HG02938 (cell line): ENCODE measurements around the gene GRIK3.

Source experiments
- ATAC-seq: cut with Tn5 transposase; IDR thresholded peaks from one replicate; pipeline ENCODE4 v1.9.1; 2021; ENCODE audit warnings: mild to moderate bottlenecking, moderate library complexity; ENCODE audit not compliant: unreplicated experiment

The GRIK3 gene

GRCh38 chr1:36835696-36836095 is 198.6 kb downstream of the GRIK3 start:
- no peak for ATAC-seq

- ATAC-seq, result no peak
These were observed 199.2 kb downstream of the GRIK3 start for GRCh38 chr1:36835017-36835695.

DNA sequence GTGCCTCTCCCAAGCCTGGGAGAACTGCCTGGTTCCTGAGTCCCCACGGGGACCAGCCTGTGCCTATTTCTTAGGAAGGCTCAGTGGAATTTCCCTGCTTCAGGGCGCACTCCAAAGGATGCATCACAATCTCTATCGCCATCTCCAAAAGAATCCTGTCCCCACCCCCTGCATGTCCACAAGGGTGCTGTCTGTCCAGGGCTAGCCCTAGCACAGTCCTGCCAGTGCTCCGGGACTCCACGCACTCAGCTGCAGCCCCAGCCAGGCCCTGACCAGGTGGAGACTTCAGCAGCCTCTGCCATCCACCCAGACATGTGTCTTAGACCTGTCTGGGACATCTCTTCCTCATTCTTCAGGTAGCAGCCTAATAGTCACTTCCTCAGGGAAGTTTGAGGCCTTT is 199.7 kb downstream of the GRIK3 start:
- no peak for ATAC-seq

DNA sequence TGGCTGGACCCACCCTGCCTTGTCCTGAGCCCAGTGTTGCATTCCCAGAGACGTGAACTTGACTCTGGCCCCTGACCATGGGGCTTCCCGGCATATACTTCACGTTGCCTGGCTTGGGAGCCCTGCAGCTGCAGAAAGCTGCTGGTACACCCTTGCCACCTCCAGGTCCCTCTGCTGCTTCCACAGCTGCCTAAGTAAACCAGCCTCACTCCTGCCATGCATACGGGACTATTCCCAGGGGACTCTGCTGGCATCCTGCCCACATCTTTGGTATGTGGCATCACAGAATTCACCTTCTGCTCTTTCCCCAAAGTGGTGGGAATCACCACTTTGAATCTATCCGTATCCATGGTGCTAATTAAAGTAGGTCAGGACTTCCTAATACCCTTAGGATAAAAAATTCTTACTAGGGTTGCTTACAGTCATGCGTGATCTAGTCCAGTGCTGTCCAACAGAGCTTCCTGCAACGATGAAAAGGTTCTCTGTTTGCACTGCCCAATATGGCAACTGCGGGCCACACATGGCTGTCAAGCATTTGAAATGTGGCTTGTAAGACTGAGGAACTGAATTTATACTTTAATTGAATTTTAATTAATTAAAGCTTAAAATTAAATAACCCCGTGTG is 203.0 kb downstream of the GRIK3 start:
- no peak for ATAC-seq

- no peak for ATAC-seq
These were observed 204.4 kb downstream of the GRIK3 start for GRCh38 chr1:36829961-36830360.

- ATAC-seq, result no peak
These were observed 205.2 kb downstream of the GRIK3 start for GRCh38 chr1:36829066-36829465.

GRCh38 chr1:36825226-36825625 is 209.1 kb downstream of the GRIK3 start:
- ATAC-seq, result no peak

GRCh38 chr1:36824390-36824861 is 209.9 kb downstream of the GRIK3 start:
- no peak for ATAC-seq

GRCh38 chr1:36822648-36823047 is 211.7 kb downstream of the GRIK3 start:
- no peak for ATAC-seq

DNA sequence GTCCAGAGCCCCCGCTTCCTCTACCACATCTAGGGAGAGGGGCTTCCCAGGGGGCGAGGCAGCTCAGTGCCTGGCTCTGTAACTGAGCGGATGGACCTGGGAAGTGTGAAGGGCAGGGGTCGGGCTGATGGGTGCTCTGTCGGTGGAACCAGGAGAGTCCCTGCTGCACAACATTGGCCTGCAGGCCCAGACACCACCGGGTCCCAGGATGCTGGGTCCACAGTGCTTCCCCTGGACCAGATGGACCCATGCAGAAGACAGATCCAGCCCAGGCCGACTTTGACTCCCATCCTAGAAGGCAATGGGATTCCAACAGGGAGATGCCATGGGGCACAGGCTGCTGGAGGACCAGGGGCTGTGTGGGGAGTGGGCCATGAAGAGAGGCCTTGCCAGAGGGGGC is 212.9 kb downstream of the GRIK3 start:
- no peak for ATAC-seq

DNA sequence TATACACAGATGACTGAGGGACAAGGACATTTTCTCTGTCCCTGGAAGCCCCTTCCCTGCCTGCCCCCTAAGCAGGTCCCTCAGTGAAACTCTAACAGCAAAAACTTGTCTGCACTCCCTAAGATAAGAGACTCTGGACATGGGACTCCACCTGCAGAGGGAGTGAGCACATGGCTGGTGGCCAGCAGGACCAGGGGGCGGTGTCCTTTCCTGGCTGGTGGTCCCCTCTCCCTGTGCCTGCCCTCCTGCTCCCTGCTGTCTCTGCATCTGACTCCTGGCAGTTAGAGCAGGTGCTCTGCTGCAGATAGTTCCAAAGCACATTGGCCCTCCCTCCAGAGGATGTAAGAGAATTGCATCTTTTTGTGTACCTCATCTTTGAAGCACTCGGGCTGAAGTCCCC is 215.5 kb downstream of the GRIK3 start:
- no peak for ATAC-seq

GRCh38 chr1:36816348-36816747 is 218.0 kb downstream of the GRIK3 start:
- ATAC-seq, result no peak

DNA sequence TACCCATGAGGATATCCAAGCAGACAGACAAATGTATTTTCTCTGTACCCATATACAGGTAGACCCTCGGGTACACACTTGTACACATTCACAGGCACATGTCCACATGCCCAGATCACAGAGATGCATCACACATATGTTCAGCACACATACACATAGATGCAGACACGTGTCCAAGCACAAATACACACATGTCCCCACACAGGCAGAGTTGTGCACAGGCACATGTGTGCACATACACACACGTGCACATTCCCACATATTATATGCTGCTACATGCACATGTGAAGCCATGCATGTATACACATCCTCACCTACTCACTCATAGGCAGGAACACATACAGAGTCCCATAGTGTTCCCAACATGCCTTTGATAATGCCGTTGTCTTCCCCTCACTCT is 219.5 kb downstream of the GRIK3 start:
- no peak for ATAC-seq

DNA sequence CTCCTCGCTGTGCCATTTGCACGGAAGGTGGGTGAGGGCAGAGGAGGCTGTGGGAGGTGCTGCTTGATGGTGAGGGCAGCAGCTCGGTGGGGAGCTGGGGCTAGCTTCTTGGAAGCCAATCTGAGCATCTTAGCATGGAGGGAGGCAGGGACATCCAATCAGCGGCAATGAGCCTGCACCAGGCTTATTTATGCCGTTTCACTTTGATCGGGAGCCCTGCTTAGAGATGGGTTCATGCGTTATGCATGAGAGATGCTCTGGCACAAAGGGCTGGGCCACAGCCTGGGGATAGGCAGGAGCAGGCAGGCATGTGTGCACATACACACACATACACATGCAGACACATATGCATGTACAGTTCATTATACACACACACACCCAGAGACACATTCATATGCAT is 220.2 kb downstream of the GRIK3 start:
- no peak for ATAC-seq

DNA sequence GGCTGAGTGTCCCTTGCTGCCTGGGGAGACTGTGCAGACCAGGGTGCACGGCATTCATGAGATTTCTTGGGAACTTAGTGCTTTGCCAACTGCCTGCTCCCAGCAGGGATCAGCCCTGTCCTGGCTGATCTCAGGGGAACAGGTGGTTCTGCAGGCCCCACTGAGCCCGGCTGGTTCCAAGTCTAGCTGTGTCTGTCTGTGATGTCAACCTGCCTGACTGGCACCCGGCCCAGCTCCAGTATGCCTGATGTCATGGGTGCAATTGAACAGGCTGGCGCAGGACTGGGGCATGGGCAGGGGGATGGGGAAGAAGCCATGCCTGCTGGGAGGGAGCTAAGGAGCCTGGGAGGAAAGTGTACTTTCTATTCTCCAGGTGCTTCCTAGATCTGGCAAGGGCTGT is 227.1 kb downstream of the GRIK3 start:
- ATAC-seq, result no peak

- ATAC-seq, result no peak
These were observed 228.2 kb downstream of the GRIK3 start for GRCh38 chr1:36805979-36806640.

- no peak for ATAC-seq
These were observed 229.5 kb downstream of the GRIK3 start for GRCh38 chr1:36804669-36805314.

- no peak for ATAC-seq
These were observed 230.3 kb downstream of the GRIK3 start for GRCh38 chr1:36803868-36804570.

- no peak for ATAC-seq
These were observed 232.3 kb downstream of the GRIK3 start for GRCh38 chr1:36802018-36802417.

DNA sequence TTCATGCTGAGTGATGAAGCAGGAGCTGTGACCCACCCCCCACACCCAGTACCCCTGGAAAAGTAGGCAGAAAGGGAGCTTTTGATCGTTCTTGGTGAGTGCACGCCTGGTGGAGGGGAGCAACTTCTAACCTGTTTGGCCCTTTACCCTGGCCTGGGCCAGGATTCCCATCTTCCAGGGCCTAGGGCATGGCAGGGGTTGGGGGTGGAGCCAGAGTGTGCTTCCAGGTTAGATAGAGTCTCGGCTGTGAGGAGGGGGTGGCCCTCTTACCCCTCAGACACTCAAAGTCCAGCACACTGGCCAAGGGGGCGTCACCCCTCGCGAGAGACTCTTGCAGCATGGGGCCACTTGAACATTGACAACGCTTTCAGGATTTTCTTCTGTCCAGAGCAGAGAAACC is 236.6 kb downstream of the GRIK3 start:
- no peak for ATAC-seq

DNA sequence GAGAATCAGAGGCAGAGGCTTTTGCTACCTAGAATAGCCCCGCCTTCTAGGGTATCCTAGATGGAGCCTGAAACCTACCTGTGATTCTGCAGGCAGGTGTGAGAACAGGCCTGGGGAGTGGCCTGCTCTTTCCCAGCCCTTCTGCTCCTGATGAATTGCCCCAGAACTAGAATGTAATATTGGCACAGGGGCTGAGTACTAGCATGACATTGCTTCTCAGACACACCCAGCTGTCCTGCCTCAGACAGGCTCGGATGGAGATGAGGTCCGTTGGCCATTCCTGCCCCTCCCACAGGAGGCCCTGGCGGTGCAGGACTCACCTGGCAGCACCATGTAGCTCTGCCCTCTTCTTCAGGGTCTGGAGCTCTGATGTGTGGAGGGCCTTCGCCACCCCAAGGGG is 237.6 kb downstream of the GRIK3 start:
- ATAC-seq, result no peak
